RPMI8226 (cell line): ENCODE results near the gene SERPINA4.
"Not testable (repeated sequence)": the region's sequence is repeated elsewhere in the genome, so short reads cannot be mapped to it uniquely, and the experiment has no call there.

Experiments used
- DNase-seq: peaks from one replicate; pipeline ENCODE4 v3.0.0-alpha.2; 2015

Gene SERPINA4

GRCh38 chr14:94570002-94570400 lies 8.8 kb downstream of the SERPINA4 start:
- DNase-seq = no peak

- DNase-seq = no peak
These were observed 9.2 kb downstream of the SERPINA4 start for GRCh38 chr14:94570440-94570839.

- no peak for DNase-seq
These were observed 10.2 kb downstream of the SERPINA4 start for GRCh38 chr14:94571395-94571794.

- DNase-seq = no peak
These were observed 10.7 kb downstream of the SERPINA4 start for GRCh38 chr14:94571950-94572349.

GRCh38 chr14:94572637-94573303 lies 11.5 kb downstream of the SERPINA4 start:
- no peak for DNase-seq

- no peak for DNase-seq
These were observed 12.4 kb downstream of the SERPINA4 start for GRCh38 chr14:94573475-94574277.

- no peak for DNase-seq
These were observed 13.1 kb downstream of the SERPINA4 start for GRCh38 chr14:94574336-94574735.

- DNase-seq = no peak
These were observed 14.7 kb downstream of the SERPINA4 start for GRCh38 chr14:94575730-94576585.

- not testable (repeated sequence) for DNase-seq
These were observed 16.2 kb downstream of the SERPINA4 start for GRCh38 chr14:94577472-94577871.

- DNase-seq = no peak
These were observed 17.5 kb downstream of the SERPINA4 start for GRCh38 chr14:94578712-94579111.

GRCh38 chr14:94581127-94581999 lies 20.1 kb downstream of the SERPINA4 start, which contains the start of gene SERPINA5:
TSS of gene SERPINA5 (plus strand) at chr14:94581426. CDS start at chr14:94587363, 5,937 bp downstream.
- DNase-seq = peak; percentile 8

GRCh38 chr14:94582199-94582750 lies 21.0 kb downstream of the SERPINA4 start:
- DNase-seq = no peak

- peak; percentile 13 for DNase-seq
These were observed 21.6 kb downstream of the SERPINA4 start for GRCh38 chr14:94582851-94583250.

- DNase-seq = no peak
These were observed 22.3 kb downstream of the SERPINA4 start for GRCh38 chr14:94583557-94583956.

- DNase-seq = no peak
These were observed 23.5 kb downstream of the SERPINA4 start for GRCh38 chr14:94584591-94585280.

GRCh38 chr14:94586635-94587034 lies 25.4 kb downstream of the SERPINA4 start:
- DNase-seq = no peak

- no peak for DNase-seq
These were observed 27.1 kb downstream of the SERPINA4 start for GRCh38 chr14:94588311-94588710.

GRCh38 chr14:94591073-94591472 lies 29.8 kb downstream of the SERPINA4 start:
- DNase-seq = no peak

- no peak for DNase-seq
These were observed 30.6 kb downstream of the SERPINA4 start for GRCh38 chr14:94591871-94592270.

GRCh38 chr14:94592457-94592856 lies 31.2 kb downstream of the SERPINA4 start:
- DNase-seq = no peak

- DNase-seq = no peak
These were observed 32.1 kb downstream of the SERPINA4 start for GRCh38 chr14:94593376-94593748.
